NCI-H146 treated with DMSO at 0.1 percent for 48 hours (cell line): ENCODE data around the gene TRIM14.
"Not testable (repeated sequence)": the region's sequence is repeated elsewhere in the genome, so short reads cannot be mapped to it uniquely, and the experiment has no call there.

Source experiments
- DNase-seq: peaks from one replicate; lab custom pipeline; 2025; ENCODE audit not compliant: unreplicated experiment; lab: John Stamatoyannopoulos, UW

The TRIM14 gene

DNA sequence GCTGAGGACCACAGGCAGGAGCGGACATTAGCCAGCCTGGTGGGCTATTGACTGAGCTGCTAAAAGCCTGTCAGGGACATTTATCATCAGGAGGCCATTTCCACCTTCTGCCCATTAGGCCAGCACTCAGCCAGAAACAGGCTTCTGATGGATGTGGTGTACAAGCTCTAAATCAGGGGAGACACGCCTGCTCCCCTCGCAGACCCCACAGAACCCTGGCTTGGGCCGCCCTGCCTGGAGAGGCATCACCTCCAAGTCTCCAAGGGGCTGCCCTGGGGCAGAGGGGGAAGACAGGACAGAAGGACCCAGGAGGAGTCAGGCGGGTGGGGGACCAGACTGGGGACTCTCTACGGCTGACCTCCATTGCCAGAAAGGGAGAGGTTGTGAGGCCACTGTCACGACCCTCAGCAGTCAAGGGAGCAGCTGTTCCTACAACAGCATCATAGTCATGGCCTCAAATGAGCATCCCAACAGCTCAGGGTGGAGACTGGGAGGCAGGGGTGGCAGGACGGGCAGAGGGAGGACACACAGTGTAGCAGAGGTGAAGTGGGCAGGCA lies 24.0 kb upstream of the TRIM14 start:
- no peak for DNase-seq

DNA sequence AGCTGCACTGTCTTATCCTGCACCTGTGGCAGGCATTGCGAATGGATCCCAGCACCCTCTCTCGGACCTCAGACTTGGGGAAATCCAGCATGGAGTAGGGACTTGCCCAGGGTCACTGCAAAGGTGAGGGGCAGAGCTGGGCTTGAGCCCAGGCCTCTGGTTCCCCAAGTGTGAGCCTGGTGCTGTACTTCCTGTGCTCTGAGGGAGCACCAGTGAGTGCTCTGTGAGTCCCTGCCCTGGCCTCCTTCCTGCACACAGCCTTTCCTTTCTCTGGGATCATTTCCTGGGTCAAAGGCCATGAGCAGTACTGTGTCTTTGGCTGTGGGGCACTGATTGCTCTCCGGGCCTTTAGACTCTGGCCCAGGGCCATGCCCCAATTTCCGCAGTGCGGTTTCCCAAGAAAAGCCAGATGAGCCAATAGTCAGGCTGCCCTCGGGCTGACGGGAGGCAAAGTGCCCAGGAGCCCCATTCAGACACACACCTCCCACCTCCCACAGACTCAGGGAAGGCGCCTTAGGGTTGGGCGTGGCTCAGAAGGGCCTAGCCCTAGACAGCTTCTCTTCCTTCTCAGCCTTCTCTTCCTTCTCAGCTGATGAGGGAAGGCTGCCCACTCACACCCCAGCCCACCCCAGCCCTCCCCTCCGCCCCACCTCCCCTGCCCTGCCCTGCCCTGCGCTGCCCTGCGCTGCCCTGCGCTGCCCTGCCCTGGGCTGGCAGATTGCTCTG lies 23.3 kb upstream of the TRIM14 start:
- no peak for DNase-seq

DNA sequence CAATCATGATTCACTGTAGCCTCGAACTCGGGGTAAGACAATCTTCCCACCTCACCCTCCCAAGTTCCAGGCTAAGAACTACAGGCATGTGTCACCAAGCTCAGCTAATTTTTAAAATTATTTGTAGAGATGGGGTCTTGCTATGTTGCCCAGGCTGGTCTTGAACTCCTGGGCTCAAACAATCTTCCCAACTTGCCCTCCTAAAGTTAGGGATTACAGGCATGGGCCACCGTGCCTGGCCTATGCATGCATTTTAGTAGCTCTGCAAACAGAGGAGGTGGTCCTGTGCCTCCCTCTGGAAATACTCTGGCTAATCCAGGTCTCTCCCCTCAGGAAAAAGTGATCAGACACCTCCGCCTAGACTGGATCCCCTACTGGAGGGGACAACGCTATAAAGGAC lies 21.5 kb upstream of the TRIM14 start:
- DNase-seq: no peak

DNA sequence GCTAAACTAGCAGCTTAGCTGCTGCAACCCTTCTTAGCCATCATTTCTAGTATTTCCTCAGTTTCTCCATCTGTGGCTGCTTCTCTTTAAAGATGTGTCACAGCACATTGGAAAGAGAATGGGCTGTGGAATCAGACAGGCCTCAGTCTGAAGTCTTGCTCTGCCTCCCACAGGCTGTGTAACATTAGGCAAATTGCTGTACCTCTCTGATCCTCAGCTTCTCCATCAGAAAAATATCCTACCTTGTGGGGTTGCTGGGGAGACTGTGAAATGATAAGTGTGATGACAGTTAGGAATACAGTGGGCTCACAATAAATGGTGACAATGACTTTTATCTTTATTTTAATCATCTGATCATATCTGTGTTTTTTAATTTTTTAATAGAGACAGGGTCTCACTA lies 17.5 kb upstream of the TRIM14 start:
- no peak for DNase-seq

DNA sequence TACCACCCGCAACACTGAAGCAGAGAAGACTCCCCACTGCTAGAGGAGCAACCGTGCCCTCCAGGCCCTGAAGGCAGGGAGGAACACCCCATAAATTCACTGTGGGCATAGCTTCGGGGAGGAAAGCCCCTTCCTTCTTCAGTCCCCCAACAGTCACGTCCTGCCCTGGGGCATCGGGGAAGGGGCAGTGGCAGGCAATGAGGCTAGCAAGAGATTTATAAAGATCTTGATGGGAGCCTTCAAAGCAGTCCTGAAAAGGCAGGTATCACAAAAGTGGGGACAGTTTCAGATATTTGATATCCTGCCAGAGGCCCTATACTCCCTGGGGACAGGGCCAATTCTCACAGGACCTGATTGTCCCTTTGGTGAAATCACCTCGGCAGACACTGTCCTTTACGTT lies 16.9 kb upstream of the TRIM14 start:
- DNase-seq: no peak

DNA sequence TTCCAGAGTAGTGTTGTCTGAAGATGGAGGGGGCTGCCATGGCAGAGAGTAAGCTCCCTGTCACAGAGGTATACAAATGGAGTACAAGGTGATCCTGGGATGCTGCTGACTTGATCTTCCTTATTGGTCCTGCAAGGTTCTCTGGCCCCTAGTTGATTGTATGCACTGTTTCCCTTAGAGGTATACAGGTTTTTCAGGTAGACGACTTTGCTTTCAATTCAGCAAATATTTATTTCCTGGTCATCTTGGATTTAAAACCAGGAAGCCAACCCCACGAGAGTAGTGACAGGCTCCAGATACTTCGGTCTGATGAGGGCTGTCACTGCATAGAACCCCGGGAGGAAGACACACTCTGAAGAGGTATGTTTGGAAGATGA lies 16.5 kb upstream of the TRIM14 start:
- DNase-seq: no peak

DNA sequence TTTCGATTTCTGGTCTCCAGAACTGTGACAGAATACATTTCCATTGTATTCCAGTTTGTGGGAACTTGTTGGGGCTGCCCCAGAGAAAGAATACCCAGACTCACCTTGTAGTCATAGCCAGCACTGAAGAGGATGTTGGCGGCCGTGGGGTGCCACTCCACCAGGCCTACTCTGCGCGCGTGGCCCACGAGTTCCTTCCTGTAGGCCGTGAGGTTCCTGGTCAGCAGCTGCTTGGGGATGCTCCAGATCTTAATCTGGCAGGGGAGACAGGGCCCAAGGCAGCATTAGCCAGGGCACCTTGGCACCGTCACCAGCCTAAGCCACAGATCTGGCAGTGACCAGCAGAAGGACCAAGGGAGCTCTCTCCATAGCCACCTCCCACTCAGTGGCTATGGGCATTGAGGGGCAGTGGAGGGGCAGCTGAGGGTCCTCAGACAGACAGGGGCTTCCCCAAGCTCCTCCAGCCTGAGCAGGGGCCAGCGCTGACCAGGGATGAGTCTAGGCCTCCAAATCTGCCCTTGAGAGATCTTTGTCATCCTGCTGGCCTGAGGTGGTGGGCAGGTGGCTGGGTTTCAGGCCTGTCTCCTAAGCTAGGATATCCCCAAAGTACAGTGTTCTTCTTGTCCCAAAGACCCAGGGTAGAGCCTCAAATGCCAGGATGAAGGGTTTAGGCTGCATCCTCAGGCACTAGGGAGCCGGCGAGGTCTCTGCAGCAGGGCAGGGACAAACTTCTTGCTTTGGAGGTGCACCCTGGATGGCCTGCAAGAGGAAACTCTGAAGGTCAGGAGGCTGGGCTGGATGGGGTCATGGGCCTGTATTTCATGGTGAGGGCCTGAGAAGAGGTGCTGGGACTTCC lies 15.9 kb upstream of the TRIM14 start:
- no peak for DNase-seq

DNA sequence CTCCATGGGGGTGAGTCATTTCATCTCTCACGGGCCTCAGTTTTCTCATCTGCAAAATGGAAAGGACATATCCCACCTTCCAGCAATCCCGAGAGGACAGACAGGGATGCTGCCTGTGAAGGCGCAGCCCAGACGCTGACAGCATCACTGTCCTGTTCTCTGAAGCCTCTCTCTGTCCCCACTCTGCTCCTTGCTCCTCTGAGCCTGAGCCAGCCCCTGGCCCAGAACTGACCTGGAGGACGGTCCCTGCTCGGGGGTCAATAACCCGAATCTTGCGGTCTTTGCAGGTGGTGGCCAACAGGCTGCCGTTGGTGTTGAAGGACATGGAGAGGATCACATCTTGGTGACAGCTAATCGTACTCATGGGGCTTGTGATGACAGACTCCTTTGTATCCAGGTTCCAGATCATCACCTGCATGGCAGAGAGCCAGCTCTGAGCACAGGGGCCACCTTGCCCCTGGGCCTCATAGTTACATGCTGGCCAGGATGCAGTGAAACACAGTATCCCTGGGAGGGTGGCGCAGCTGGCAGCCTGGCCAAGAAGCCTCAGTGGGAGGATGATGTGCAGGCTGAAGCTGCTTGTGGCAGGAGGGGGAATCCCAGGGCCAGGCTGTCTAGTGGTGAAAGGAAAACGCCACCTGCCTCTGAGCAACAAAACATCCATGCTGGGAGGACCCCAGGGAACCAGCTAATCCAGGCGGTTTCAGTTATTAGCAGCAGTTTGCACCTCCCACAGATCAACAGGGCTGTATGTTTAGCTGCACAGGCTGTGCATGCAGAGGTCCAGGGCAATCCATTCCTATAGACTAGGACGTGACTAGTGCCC lies 14.0 kb upstream of the TRIM14 start:
- peak; percentile 91 for DNase-seq

DNA sequence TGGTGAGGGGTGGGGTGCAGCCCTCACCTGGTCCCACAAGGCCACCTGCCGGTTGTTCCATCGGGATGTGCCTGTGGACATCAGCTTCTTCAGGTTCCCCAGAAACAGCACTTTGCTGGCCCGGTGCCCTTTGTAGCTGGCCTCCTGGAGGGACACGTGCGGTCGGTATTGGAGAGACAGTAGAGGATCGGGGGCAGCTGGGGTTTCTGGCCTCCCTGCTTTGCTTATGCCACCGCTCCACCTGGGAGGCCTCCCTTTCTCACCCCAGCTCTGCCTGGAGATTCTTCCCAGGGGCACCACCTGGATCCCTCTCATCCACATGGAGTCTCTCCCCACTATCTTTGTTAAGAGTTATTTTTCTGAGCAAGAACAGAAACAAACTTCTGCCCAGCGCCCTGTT lies 13.1 kb upstream of the TRIM14 start:
- DNase-seq: no peak

DNA sequence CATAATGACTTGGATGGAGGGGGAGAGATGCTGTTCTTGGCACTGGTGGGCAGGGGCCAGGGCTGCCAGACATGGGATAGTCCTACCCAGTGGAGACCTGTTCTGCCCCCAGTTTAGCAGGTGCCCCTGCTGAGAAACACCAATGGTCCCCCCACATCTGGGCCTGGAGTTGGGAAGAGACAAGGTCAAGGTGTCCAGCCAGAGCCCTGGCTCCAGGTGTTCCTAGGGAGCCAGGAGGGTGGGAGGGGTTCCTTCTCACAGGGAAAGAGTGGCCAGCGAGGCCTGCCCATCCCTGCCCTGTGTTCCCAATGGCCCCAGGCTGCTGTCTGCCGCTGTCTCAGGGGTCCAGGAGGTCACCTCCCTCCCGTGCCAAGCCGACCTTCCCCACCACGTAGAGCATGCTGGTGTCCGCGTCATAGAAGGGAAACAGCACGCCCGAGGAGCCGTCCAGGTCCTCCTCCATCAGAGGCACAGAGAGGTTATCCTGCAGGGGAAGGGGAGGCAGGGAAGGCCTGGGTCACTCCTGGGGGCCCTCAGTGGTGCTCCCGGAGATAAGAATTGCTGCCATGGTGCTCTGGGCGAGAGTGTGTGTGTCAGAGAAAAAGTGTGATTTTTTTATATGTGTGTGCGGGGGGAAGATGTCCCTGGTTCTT lies 11.7 kb upstream of the TRIM14 start:
- DNase-seq: no peak

DNA sequence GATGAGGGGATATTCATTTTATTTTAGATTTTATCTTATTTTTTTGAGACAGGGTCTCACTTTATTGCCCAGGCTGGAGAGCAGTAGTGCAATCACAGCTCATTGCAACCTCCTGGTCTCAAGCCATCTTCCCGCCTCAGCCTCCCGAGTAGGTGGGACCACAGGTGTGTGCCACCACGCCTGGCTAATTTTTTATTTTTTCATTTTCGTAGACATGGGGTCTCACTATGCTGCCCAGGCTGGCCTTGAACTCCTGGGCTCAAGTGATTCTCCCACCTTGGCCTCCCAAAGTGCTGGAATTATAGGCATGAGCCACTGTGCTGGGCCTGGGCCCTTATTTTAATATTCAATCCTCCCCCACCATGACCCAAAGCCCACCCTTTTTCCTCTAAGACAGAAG lies 11.0 kb upstream of the TRIM14 start:
- not testable (repeated sequence) for DNase-seq

DNA sequence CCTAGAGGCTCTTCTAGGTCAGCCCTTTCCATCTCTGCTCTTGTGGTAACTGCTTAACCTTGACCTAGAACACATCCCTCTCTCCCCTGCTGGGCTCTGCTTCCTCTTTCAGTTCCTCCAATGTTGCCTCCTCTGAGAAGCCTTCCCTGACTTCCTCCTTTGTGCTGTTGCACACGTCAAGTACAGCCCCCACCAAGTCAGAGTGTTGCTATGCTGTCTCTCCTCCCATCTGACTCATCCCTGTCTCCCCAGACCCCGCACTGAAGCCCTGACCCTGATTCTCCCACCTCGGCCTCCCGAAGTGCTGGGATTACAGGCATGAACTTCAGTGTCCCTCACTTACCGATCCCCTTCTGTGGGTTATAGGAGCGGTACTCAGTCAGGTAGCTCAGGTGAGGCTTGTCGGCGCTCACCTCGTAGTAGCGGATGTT lies 10.4 kb upstream of the TRIM14 start:
- no peak for DNase-seq

DNA sequence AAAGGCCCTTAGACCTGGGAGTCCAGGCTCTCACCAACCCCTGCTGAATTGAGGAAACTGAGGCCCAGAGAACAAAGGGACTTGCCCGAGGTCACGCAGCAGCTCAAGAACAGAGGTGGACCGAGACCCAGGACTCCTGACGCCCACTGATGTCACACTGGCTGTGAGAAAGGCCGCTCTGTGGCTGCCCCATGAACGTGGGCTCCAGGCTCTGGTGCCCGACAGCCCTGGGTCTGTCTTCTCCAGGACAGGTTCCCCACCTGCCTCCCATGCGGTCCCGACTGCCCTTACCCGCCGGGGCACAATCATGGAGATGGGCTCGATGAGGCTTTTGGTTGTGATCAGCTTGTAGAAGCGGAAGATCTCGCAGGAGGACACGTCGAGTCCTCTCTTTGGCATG lies 9.3 kb upstream of the TRIM14 start:
- DNase-seq: no peak

DNA sequence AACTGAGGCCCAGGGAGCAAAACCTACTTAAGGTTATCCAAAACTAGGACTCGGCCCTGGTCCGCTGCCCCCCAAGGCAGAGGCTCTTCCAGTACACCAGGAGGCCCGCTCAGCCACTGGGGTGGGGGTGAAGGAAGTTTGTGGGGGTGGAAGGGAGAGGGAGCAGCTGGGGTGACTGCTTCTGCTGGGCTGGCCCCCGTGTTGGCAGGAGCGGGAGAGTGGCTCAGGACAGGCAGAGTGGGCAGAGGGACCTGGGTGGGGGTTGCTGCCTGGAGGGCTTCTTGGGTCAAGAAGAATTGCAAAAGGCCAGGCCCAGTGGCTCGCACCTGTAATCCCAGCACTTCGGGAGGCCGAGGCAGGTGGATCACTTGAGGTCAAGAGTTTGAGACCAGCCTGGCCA lies 8.2 kb upstream of the TRIM14 start:
- no peak for DNase-seq

DNA sequence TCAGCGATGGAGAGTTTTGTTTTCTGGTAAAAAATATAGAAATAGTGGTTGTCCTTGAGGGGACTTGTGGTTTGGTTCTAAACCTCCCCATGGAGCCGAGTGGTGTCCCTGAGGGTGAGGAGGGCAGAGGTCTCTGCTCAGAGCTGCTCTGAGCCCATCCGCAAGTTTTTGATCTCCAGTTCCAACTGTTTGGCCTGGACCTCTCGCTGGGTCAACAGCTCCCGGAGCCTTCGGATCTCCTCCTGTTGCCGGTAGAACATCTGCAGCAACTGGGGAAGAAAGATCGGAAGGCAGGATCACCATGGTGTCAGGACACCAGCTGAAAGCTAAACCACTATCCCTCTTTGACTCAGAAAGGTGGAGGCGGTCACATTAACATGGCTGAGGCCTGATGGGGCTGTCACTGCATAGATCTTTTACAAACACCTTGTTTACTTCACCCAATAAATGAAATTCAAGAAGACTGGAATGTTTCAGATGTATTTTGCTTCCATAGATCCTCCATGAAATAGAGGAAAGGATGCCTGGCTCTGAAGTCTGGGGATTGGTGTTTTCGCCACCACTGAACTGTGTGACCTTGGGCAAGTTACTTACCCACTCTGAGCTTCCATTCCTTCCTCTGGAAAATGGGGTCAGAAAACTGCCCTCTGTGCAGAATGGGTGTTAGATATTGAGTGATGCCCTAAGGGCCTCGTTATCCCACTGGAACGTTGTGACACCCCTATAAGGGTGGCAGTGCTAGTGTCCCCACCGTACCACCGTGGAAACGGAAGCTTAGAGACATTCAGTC lies 5.8 kb upstream of the TRIM14 start:
- DNase-seq: no peak

DNA sequence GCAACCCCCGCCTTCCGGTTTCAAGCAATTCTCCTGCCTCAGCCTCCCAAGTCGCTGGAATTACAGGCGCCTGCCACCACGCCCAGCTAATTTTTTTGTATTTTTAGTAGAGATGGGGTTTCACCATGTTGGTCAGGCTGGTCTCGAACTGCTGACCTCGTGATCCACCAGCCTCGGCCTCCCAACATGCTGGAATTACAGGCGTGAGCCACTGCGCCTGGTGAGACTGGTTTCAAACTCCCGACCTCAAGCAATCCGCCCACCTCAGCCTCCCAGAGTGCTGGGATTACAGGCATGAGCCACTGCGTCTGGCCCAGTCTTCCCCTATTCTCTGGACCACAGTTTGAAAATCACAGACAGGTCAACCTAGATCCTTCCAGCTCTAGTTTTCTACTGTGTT lies 5.1 kb upstream of the TRIM14 start:
- DNase-seq: not testable (repeated sequence)

DNA sequence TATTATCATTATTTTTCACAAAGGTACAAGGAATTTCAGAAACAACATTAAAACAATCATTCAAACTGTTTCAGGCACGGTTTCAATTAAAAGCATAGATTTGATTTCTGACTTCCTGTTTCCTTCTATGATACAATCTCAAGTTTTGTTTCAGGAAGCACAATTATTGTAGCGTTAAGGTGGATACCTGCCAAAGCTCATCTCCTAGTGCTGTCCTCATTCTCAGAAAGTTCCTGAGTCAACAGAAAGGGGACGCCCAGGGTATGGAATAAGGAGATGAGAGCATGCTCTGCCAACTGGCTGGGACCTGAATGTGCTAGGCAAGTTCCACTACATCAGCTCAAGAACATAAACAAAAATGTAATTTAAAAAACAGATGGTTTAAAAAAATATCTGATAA lies 2.0 kb upstream of the TRIM14 start:
- no peak for DNase-seq

DNA sequence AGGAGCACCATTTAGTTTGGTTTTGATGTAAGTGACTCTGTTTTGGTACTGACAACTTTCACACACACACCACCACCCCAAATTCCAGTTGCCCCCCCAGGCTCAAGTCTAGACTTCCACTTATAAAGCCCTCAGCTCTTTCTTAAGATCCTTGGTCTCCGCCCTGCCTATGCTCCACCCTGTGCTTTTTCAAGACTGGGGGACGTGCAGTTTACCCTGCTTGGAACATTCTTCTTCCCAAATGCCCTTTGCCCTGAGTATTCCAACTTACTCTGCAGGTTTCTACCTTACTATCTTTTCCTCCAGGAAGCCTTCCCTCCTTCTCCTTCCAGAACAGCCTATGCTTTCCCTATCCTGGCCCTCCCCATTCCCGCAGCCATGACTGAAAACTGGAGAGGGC lies 1.5 kb upstream of the TRIM14 start:
- DNase-seq: no peak

DNA sequence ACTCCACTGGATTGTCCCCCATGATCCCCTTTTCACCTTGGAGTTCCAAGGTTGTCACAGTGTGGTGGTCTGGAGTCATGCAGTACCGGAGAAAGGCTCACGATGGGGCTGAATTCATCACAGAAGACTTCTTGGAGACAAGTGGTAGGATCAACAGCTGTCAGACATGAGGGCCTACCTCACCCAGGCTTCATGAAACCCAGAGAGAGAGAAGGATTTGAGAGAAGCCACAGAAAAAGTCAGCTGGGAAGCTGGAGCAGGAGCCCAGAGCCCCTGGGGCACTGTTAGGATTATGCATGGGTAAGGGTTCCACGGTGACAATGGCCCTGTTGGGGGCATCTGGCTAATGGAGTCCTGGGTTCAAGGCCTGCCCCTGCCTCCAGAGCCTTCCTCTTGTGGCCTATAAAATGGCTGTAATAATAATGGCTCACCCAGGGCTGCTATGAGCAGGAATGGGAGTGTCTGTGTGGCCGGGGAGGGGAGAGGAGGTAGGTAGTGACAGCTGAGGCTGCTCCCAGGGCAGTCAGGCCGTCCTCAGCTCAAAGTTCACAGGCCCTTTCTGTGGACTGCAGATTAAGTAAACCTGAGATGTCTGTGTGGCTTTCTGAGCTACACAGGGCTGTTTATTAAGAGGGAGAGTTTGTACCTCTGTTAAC lies 910 bp downstream of the TRIM14 start:
- DNase-seq: no peak

DNA sequence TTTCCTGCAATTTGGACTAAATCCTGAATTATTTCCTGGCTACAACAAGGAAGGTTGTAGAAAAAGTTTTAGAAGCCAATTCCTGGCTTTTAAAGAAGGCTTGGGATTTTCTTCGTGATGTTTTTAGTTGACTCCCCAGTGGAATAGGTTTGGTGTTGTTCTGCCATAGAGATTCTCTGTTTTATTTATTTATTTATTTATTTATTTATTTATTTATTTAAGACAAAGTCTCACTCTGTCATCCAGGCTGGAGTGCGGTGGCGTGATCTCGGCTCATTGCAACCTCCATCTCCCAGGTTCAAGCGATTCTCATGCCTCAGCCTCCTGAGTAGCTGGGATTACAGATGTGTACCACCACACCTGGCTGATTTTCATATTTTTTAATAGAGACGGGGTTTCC lies 1.9 kb downstream of the TRIM14 start:
- DNase-seq: not testable (repeated sequence)
